G401 (cell line): Measurements from ENCODE around the gene IGF1. TPM values are rescaled to one million over a fixed set of nuclear protein-coding genes. Genes with fewer than 3 reads are reported as not detected.
"Not testable (repeated sequence)": the region's sequence is repeated elsewhere in the genome, so short reads cannot be mapped to it uniquely, and the experiment has no call there.

Experiments
- DNase-seq: peaks from one replicate; pipeline ENCODE4 v3.0.0-alpha.2; 2015; ENCODE audit warnings: low spot score
- in situ Hi-C: cut with HindIII; loops from 2 replicates; pipeline ENCODE4 v1.10.0; 2016; ENCODE audit warnings: low sequenced_read_pairs, mixed read lengths
- total RNA-seq: library from RNA; depleted of rRNA; stranded (reverse); fragments of >200 nt; shearing (Covaris generic); gene quantifications from 2 replicates; pipeline ENCODE4 v1.2.3, GENCODE V29; 2014

Gene IGF1
- total RNA-seq, 1 experiment from 2014 or later, result not detected

DNA sequence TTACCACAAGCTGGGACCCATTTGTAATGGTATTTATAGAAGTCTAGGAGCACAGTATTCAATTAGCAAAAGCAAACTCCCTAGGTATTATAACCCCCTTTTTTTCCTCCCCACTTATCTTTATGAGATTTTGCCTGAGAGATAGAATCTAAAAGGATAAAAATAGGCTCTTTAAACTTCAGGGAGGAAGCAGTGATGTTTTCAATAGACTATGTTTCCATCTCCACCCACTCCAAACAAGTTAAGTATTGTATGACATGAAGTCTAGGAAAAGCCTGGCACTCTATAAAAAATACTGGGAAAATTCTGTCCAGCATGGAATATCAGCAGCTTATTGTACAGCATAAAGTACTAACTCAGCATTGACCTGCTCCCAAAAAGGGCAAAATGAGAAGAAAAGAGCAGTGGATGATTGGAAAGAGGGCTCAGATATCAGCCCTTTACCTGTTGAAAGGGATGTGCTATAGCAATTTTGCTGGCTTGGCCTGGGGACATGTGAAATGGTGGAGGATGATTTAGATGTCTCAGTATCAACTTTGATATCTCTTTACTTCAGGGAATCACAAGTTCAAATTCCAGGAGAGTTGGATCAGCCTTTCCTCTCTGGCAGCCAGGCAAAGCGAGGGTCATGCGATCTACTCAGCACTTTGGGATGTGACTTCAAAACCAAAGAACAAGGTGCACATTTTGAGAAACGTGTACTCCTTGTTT is 72.4 kb downstream of the IGF1 start:
- in situ Hi-C loops, result no loop called here
- no peak for DNase-seq

DNA sequence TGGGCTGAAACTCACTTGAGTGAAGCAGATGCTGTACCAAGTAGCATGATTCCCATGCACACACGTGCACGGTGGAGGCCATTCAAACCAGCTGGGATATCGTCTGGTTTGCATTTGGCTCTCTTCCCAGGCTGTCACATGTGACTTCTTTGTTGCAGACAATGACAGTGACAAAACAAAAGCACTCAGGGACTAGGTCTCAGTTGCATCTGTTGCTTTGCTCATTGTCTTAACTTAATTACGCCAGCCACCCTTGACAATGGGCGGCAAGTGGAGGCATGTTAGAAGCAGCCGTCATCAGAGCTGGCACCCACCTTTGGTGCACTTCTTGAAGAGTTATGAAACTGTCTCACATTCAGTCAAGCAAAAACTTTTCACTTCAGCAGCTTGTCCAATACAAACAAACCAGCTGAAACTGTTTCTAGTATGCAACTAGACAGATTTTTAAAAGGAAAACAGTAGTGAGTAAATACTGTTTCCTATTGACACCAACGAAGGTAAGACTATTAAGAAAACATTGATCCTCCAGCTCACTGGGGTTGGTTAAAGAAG is 74.3 kb downstream of the IGF1 start:
- DNase-seq, result no peak
- in situ Hi-C loops, result no loop called here

DNA sequence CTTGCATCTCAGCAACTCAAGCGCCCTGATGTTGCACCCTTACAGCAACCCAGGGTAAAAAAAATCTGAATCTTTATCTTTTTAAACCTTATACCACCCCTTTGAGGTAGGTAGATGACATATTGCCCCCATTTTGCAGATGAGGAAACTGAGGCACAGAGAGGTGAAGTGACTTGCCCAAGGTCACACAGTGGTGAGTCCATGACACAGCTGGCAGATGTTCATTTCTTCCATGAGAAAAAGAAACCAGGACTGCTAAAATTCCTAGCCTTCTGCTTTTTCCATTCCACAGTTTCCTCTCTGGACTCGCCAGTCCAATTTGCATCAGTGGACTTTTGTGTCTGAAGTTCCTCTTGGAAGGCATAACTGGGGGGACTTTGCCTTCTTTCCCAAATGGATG is 79.3 kb downstream of the IGF1 start:
- no peak for DNase-seq
- in situ Hi-C loops, result no loop called here

- in situ Hi-C loops, result no loop called here
- no peak for DNase-seq
Observed at GRCh38 chr12:102399653-102400052, 80.7 kb downstream of the IGF1 start.

GRCh38 chr12:102396276-102396675 is 84.1 kb downstream of the IGF1 start:
- in situ Hi-C loops, result no loop called here
- no peak for DNase-seq

GRCh38 chr12:102394200-102394599 is 86.2 kb downstream of the IGF1 start:
- no peak for DNase-seq
- in situ Hi-C loops, result no loop called here

- DNase-seq, result no peak
- in situ Hi-C loops, result no loop called here
Observed at GRCh38 chr12:102390068-102390467, 90.3 kb downstream of the IGF1 start.

DNA sequence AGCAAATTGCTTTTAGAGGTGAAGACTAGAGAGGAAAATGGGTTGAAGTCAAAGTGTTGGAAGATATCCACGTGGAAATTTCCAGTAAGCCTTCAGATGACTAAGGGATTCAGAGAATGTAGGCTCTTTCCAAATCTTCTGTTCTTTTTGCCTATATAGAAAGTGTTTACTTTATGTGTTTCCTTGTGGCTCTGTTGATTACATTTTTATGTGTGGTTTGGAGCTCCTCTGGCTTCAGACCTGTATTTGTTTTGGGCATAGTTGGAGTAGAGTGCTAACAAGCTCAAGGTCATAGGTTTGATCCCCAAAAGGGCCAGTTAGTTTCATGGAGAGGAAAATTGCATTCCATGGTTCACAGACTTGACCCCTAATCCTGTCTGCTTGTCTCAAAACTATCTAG is 91.9 kb downstream of the IGF1 start:
- in situ Hi-C loops, result no loop called here
- no peak for DNase-seq

GRCh38 chr12:102385343-102385742 is 95.0 kb downstream of the IGF1 start:
- in situ Hi-C loops, result no loop called here
- no peak for DNase-seq

DNA sequence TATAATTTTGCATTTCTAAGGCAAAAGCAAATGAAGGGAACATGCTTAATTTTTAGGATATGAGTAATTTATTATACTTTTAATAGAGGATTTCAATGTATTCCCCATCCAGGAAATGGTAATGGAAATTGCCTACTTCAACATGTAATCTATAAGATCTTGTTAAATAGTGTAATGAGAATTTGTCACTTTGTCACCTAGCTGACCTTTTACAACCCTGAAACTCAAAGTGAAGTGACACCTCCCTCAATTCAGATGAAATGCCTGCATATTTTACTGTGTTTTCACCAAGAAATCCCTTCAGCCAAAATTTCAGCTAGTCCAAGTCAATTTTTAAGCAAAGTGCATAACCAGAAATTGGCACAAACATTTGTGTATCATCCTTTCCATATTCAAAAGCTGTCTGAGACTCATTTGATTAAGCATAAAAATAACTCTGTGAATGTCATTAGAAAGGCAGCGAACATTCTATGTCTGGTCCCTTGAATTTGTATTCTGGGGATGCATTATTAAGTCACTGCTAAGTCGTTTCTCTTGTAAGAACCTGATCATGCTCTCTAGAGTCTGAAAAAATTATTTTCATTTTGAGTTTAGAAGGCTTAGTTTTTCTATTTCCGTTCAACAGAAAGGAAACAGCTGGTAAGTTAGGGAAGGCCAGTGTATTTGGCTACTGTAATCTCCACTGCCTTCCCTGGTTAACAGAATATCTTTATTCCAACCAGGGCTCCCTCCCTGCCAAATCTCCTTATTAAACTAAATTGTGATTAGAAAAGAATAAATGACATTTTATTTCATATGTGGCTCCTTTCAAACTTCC is 100.8 kb downstream of the IGF1 start:
- in situ Hi-C loops, result no loop called here
- no peak for DNase-seq

DNA sequence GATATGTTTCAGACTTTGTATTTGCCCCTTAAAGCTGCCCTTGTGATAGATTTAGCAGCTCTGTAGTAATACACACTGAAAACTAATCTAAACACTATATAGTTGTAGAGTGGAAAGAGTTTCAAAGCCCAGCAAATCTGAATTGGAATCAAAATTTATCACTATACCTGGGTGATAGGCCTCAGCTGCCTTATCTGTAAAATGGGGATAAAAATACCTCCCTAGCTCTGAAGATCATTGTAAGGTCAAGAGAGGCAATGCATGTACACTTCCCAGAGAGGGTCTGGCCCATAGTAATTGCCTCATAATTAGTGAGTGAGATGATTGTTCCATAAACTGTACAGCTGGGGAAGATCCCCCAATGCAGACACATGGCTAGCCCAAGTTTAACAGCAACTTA is 103.6 kb downstream of the IGF1 start:
- DNase-seq, result no peak
- in situ Hi-C loops, result no loop called here

DNA sequence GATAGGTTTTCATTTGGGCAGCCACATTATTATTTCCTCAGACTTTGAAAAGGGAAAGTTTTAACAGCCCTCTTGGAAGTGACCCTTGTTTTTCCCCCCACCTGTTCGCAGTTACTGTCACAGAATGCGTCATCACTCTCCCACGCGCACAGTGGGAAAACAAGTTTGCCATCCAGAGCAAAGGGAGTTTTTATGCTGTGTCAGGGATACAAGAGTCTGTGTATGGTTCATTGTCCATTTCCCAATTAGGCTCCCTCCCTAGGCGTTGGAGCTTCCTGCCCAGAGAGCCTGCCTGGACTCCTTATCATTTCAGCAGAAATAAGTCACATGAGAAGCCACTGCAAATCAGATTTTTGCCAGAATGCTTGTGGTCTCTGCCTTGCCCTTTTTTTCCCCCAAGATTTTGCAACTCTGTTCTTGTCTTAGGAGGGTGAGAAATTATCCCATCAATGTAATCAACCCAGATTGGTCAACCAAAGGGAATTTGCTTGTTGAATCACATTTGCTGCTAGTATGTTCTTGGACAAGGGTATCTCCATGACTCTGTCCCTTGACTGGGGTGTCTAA is 104.1 kb downstream of the IGF1 start:
- no peak for DNase-seq
- in situ Hi-C loops, result no loop called here

- in situ Hi-C loops, result no loop called here
- DNase-seq, result no peak
Observed at GRCh38 chr12:102374190-102374589, 106.2 kb downstream of the IGF1 start.

GRCh38 chr12:102372087-102372486 is 108.3 kb downstream of the IGF1 start:
- DNase-seq, result no peak
- in situ Hi-C loops, result no loop called here

DNA sequence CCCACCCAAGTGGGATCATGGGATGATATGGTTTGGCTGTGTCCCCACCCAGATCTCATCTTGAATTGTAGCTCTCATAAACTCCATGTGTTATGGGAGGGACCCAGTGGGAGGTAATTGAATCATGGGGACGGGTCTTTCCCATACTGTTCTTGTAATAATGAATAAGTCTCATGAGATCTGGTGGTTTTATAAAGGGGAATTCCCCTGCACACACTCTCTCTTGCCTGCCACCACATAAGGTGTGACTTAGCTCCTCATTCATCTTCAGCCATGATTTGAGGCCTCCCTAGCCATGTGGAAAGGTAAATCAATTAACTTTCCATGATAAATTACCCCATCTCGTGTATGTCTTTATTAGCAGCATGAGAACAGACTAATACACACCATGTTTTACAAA is 109.2 kb downstream of the IGF1 start:
- no peak for DNase-seq
- in situ Hi-C loops, result no loop called here

DNA sequence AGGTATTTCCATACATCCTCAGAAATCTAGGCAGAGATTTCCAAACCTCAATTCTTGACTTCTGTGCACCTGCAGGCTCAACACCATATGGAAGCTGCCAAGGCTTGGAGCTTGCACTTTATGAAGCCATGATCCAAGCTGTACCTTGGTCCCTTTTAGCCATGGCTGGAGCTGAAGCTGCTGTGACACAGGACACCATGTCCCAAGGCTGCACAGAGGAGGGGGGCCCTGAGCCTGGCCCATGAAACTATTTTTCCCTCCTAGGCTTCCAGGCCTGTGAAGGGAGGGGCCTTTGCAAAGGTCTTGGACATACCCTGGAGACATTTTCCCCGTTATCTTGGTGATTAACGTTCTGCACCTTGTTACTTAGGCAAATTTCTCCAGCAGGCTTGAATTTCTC is 110.5 kb downstream of the IGF1 start:
- no peak for DNase-seq
- in situ Hi-C loops, result no loop called here

GRCh38 chr12:102365365-102365764 is 115.0 kb downstream of the IGF1 start:
- in situ Hi-C loops, result no loop called here
- no peak for DNase-seq

DNA sequence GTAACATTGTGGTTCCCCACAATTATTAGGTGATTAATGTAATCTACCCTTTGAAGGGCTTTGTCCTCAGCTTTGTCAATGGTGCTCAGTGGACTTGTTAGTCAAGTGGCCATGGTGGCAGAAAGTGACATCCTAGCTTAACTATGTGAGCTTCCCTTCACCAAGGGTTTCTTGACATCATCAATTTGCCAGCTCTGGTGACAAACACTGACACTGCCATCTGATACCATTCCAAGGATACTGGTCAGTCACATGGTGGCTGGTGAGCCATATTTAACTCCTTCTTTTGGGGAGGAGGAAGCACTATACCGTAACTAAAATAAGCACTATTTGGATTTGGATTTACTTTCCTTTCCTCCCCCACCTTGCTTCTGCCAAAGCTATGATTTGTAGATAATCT is 115.7 kb downstream of the IGF1 start:
- no peak for DNase-seq
- in situ Hi-C loops, result no loop called here

DNA sequence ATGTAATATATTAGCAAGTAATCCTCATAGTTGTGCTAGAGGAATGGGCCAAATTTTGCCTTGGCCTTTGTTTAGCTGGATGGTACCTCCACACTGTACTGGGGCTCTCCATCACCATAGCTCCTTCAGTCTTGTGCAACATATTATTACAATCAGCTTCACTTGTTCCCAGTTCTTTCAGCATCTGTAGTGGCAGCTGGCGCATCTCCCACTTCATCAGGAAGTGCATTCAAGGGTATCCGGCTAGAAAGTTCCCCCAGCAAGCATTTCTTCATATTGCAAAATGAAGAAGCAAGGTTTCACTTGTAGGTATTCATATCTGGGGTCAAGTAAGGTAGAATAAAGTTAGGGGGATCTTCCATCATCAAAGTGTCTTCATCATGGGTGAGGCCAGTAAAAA is 123.7 kb downstream of the IGF1 start:
- in situ Hi-C loops, result no loop called here
- no peak for DNase-seq

GRCh38 chr12:102354281-102354680 is 126.1 kb downstream of the IGF1 start:
- DNase-seq, in situ Hi-C loops: not testable (repeated sequence)
